HG03045 (cell line): Measurements from ENCODE around the gene ALDH2.
A peak's percentile ranks its signal among the peaks of the same experiment; 100 is the strongest.
"Not testable (repeated sequence)": the region's sequence is repeated elsewhere in the genome, so short reads cannot be mapped to it uniquely, and the experiment has no call there.

Experiments
- ATAC-seq: cut with Tn5 transposase; IDR thresholded peaks from one replicate; pipeline ENCODE4 v1.9.1; 2021; ENCODE audit warnings: mild to moderate bottlenecking, moderate library complexity; ENCODE audit not compliant: unreplicated experiment

Gene ALDH2

GRCh38 chr12:111825509-111825908 lies 58.8 kb downstream of the ALDH2 start:
- ATAC-seq: no peak

- ATAC-seq: no peak
Measured at GRCh38 chr12:111826316-111826715, 59.6 kb downstream of the ALDH2 start.

- ATAC-seq: no peak
Measured at GRCh38 chr12:111826992-111827391, 60.3 kb downstream of the ALDH2 start.

- ATAC-seq: no peak
Measured at GRCh38 chr12:111827907-111828306, 61.2 kb downstream of the ALDH2 start.

GRCh38 chr12:111828338-111828979 lies 61.7 kb downstream of the ALDH2 start:
- no peak for ATAC-seq

- ATAC-seq: not testable (repeated sequence)
Measured at GRCh38 chr12:111829635-111830034, 62.9 kb downstream of the ALDH2 start.

- ATAC-seq: not testable (repeated sequence)
Measured at GRCh38 chr12:111834740-111835386, 68.1 kb downstream of the ALDH2 start.

GRCh38 chr12:111835531-111836181 lies 68.9 kb downstream of the ALDH2 start:
- not testable (repeated sequence) for ATAC-seq

GRCh38 chr12:111838353-111838752 lies 71.6 kb downstream of the ALDH2 start:
- ATAC-seq: no peak

- ATAC-seq: no peak
Measured at GRCh38 chr12:111840807-111841206, 74.1 kb downstream of the ALDH2 start.

- peak; percentile 5 for ATAC-seq
Measured at GRCh38 chr12:111841236-111841749, 74.6 kb downstream of the ALDH2 start.

- peak; percentile 87 for ATAC-seq
Measured at GRCh38 chr12:111841750-111842555, 75.2 kb downstream of the ALDH2 start, which contains the start of gene MAPKAPK5. Gene MAPKAPK5 (plus strand): TSS chr12:111842228. CDS start chr12:111842734, 506 bp downstream.

GRCh38 chr12:111842556-111843396 lies 76.0 kb downstream of the ALDH2 start:
- peak; percentile 29 for ATAC-seq

- ATAC-seq: no peak
Measured at GRCh38 chr12:111846016-111846415, 79.3 kb downstream of the ALDH2 start.

- no peak for ATAC-seq
Measured at GRCh38 chr12:111850526-111850925, 83.8 kb downstream of the ALDH2 start.

- no peak for ATAC-seq
Measured at GRCh38 chr12:111858186-111858585, 91.5 kb downstream of the ALDH2 start.

- ATAC-seq: no peak
Measured at GRCh38 chr12:111858778-111859177, 92.0 kb downstream of the ALDH2 start.

GRCh38 chr12:111864913-111865312 lies 98.2 kb downstream of the ALDH2 start:
- no peak for ATAC-seq
